Parathyroid adenoma (tissue), 2 donors: Measurements from ENCODE around the gene TNFRSF25.

ENCODE experiments used
- H2AFZ ChIP-seq: fragments of 300-600 bp; sonication (generic); one replicate; pipeline ENCODE4 v1.7.0; 2017; ENCODE audit warnings: antibody characterized with exemption, mild to moderate bottlenecking
- H3K27ac ChIP-seq: fragments of 300-600 bp; sonication (generic); one replicate; pipeline ENCODE4 v1.7.0; 2017
- H3K27me3 ChIP-seq: fragments of 300-600 bp; sonication (generic); one replicate; pipeline ENCODE4 v1.7.0; 2017; ENCODE audit warnings: low read length; ENCODE audit not compliant: control insufficient read depth, insufficient read depth
- H3K36me3 ChIP-seq: fragments of 300-600 bp; sonication (generic); one replicate; pipeline ENCODE4 v1.7.0; 2017; ENCODE audit warnings: low read length; ENCODE audit not compliant: control insufficient read depth, insufficient read depth
- H3K4me1 ChIP-seq: fragments of 300-600 bp; sonication (generic); one replicate; pipeline ENCODE4 v1.7.0; 2017; ENCODE audit warnings: control low read depth
- H3K4me2 ChIP-seq: fragments of 300-600 bp; sonication (generic); one replicate; pipeline ENCODE4 v1.7.0; 2017; ENCODE audit warnings: low read length
- H3K4me3 ChIP-seq: fragments of 300-600 bp; sonication (generic); one replicate; pipeline ENCODE4 v1.7.0; 2017; ENCODE audit warnings: low read depth, low read length
- H3K79me2 ChIP-seq: fragments of 300-600 bp; sonication (generic); one replicate; pipeline ENCODE4 v1.7.0; 2017; ENCODE audit warnings: control low read depth
- H3K9ac ChIP-seq: fragments of 300-600 bp; sonication (generic); one replicate; pipeline ENCODE4 v1.7.0; 2017; ENCODE audit warnings: mild to moderate bottlenecking
- H3K9me3 ChIP-seq: fragments of 300-600 bp; sonication (generic); one replicate; pipeline ENCODE4 v1.7.0; 2017; ENCODE audit warnings: low read length; ENCODE audit not compliant: control insufficient read depth
- CTCF ChIP-seq: fragments of 300-600 bp; sonication (generic); IDR thresholded peaks from one replicate; pipeline ENCODE4 v1.7.0; 2017; ENCODE audit warnings: antibody characterized with exemption, mild to moderate bottlenecking
- donor health status: primary hyperparathyroidism.

Gene TNFRSF25

GRCh38 chr1:6489799-6490180 is 23.8 kb upstream of the TNFRSF25 start:
- peaks cover 6% of the 10 kb centered on the region for H3K27me3 ChIP-seq
- H3K9me3 ChIP-seq, result no peaks in the 10 kb centered on the region
- H3K9ac ChIP-seq, result no peak overlapping the region
- peak overlapping the region; percentile 90 for H3K4me3 ChIP-seq
- H3K36me3 ChIP-seq, result no peaks in the 10 kb centered on the region
- peak; percentile 72 for TF ChIP-seq CTCF
- no peaks in the 10 kb centered on the region for H3K4me1 ChIP-seq
- H2AFZ ChIP-seq, result peak overlapping the region; percentile 61
- H3K4me2 ChIP-seq, result peak overlapping the region; percentile 92
- no peak overlapping the region for H3K27ac ChIP-seq
- no peaks in the 10 kb centered on the region for H3K79me2 ChIP-seq

- Histone ChIP-seq H3K27ac (no peak overlapping the region), H3K4me3 (no peak overlapping the region), H3K27me3 (peaks cover 6% of the 10 kb centered on the region), H3K4me1 (no peaks in the 10 kb centered on the region), H3K36me3 (no peaks in the 10 kb centered on the region), H3K9ac (no peak overlapping the region), H3K4me2 (no peak overlapping the region), H3K79me2 (no peaks in the 10 kb centered on the region), H3K9me3 (no peaks in the 10 kb centered on the region), H2AFZ (no peak overlapping the region)
- no peak for TF ChIP-seq CTCF
Measured at GRCh38 chr1:6489383-6489765, 23.4 kb upstream of the TNFRSF25 start.

DNA sequence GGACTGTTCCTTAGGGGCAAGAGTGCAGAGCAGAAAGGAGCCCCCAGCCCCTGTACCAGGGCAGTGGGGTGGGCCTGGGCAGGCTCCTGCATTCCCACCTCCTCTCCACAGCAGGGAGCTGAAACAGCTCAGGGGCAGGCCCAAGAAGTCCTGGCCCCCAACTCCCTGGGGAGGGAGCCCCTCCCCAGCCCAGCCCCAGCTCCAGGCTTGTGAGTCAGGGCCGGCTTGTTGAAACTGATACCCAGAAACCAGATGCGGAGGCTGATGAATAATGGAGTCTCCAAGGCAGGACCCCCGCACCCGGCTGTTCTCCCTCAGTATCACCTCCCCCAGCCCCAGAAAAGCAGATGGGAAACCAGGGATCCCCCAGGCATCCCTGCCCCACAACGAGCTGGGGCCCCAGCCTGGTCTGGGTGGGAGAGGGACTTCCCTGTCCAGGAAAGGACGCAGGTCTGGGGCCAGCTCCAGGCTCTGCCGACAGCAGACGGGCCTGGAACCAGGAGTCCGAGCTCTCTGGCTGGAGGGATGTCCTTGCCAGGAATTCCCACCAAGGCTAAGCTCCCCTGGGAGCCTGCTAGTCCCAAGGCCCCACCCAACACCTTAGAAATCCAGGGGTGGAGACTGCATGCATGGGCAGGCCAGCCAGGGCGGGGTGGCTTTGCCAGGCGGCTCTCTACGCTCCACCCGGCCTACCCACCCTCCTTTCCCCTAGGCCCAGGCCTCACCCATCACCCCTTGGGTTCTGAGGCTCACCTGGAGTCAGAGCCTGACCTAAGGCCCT is 22.8 kb upstream of the TNFRSF25 start:
- no peaks in the 10 kb centered on the region for H3K79me2 ChIP-seq
- H3K4me2 ChIP-seq, result no peak overlapping the region
- no peak overlapping the region for H3K9ac ChIP-seq
- H3K27me3 ChIP-seq, result peaks cover 6% of the 10 kb centered on the region
- H2AFZ ChIP-seq, result no peak overlapping the region
- no peak overlapping the region for H3K4me3 ChIP-seq
- no peaks in the 10 kb centered on the region for H3K9me3 ChIP-seq
- no peak for TF ChIP-seq CTCF
- H3K27ac ChIP-seq, result no peak overlapping the region
- no peaks in the 10 kb centered on the region for H3K4me1 ChIP-seq
- no peaks in the 10 kb centered on the region for H3K36me3 ChIP-seq

- Histone ChIP-seq H3K9me3 (no peaks in the 10 kb centered on the region), H3K27ac (no peak overlapping the region), H3K27me3 (peaks cover 6% of the 10 kb centered on the region), H3K79me2 (no peaks in the 10 kb centered on the region), H3K36me3 (no peaks in the 10 kb centered on the region), H3K4me2 (no peak overlapping the region), H2AFZ (no peak overlapping the region), H3K4me3 (no peak overlapping the region), H3K4me1 (no peaks in the 10 kb centered on the region), H3K9ac (no peak overlapping the region)
- TF ChIP-seq CTCF, result no peak
Measured at GRCh38 chr1:6487804-6488484, 22.0 kb upstream of the TNFRSF25 start.
